ENCODE results near the gene POLR3B.
A peak's percentile ranks its signal among the peaks of the same experiment; 100 is the strongest.
"Not testable (repeated sequence)": the region's sequence is repeated elsewhere in the genome, so short reads cannot be mapped to it uniquely, and the experiment has no call there.

POLR3B gene

GRCh38 chr12:106357549-106358395 is at the start of gene POLR3B:
Gene POLR3B, plus strand, starts transcription at chr12:106357748. Its CDS starts 132 bp downstream, at chr12:106357880.
- DNase-seq (ENCODE audit: low spot score), result peak; percentile 93

- no peak for DNase-seq (ENCODE audit: low spot score)
Observed at GRCh38 chr12:106308121-106308520, 49.4 kb upstream of the POLR3B start.

- DNase-seq (ENCODE audit: low spot score), result no peak
Observed at GRCh38 chr12:106308611-106309010, 48.9 kb upstream of the POLR3B start.

GRCh38 chr12:106309671-106310505 is 47.7 kb upstream of the POLR3B start:
- no peak for DNase-seq (ENCODE audit: low spot score)

GRCh38 chr12:106310687-106311086 is 46.9 kb upstream of the POLR3B start:
- DNase-seq (ENCODE audit: low spot score), result no peak

- DNase-seq (ENCODE audit: low spot score), result no peak
Observed at GRCh38 chr12:106311139-106311538, 46.4 kb upstream of the POLR3B start.

- DNase-seq (ENCODE audit: low spot score), result not testable (repeated sequence)
Observed at GRCh38 chr12:106313413-106313812, 44.1 kb upstream of the POLR3B start.

GRCh38 chr12:106315523-106315922 is 42.0 kb upstream of the POLR3B start:
- no peak for DNase-seq (ENCODE audit: low spot score)

- DNase-seq (ENCODE audit: low spot score), result no peak
Observed at GRCh38 chr12:106317406-106318082, 40.0 kb upstream of the POLR3B start.

GRCh38 chr12:106321139-106321850 is 36.3 kb upstream of the POLR3B start:
- peak; percentile 35 for DNase-seq (ENCODE audit: low spot score)

- DNase-seq (ENCODE audit: low spot score), result no peak
Observed at GRCh38 chr12:106323537-106323936, 34.0 kb upstream of the POLR3B start.

- no peak for DNase-seq (ENCODE audit: low spot score)
Observed at GRCh38 chr12:106327309-106327869, 30.2 kb upstream of the POLR3B start.

GRCh38 chr12:106328735-106329134 is 28.8 kb upstream of the POLR3B start:
- DNase-seq (ENCODE audit: low spot score), result no peak

- DNase-seq (ENCODE audit: low spot score), result no peak
Observed at GRCh38 chr12:106329231-106329982, 28.1 kb upstream of the POLR3B start.

GRCh38 chr12:106331599-106331998 is 25.9 kb upstream of the POLR3B start:
- no peak for DNase-seq (ENCODE audit: low spot score)

GRCh38 chr12:106332536-106332935 is 25.0 kb upstream of the POLR3B start:
- no peak for DNase-seq (ENCODE audit: low spot score)

- no peak for DNase-seq (ENCODE audit: low spot score)
Observed at GRCh38 chr12:106333010-106333409, 24.5 kb upstream of the POLR3B start.

GRCh38 chr12:106333756-106334155 is 23.8 kb upstream of the POLR3B start:
- DNase-seq (ENCODE audit: low spot score), result no peak

GRCh38 chr12:106341086-106341877 is 16.3 kb upstream of the POLR3B start:
- DNase-seq (ENCODE audit: low spot score), result no peak
